H54 (cell line): ENCODE data around the gene STX5.

Experiments used
- DNase-seq: peaks from one replicate; pipeline ENCODE4 v3.0.0; 2011; ENCODE audit warnings: low spot score, mixed read lengths; ENCODE audit not compliant: insufficient read length
- FAIRE-seq: peaks from 3 replicates; lab custom pipeline; 2011; peaks lifted over from hg19 to GRCh38; lab: Jason Lieb, UNC
- POLR2A ChIP-seq: IDR thresholded peaks from 2 replicates; pipeline ENCODE4 v1.6.1; 2011; ENCODE audit warnings: low read depth, mild to moderate bottlenecking, low read length

STX5 gene

GRCh38 chr11:62757846-62758788, 73.7 kb downstream of the STX5 start:
- DNase-seq (no peak), FAIRE-seq (no peak)

More at GRCh38 chr11:62757846-62758788, 73.7 kb downstream of the STX5 start:
- no peak for TF ChIP-seq POLR2A
